A549 treated with Mapracorat at 1 μM for 4 hours (cell line): ENCODE measurements around the gene MAGEA1. TPM values are rescaled to one million over a fixed set of nuclear protein-coding genes. Genes with fewer than 3 reads are reported as not detected.

Experiments used
- total RNA-seq: library from RNA; stranded (reverse); fragments of 200-300 nt; extraction: Qiagen RNA extraction; gene quantifications from 5 replicates; pipeline ENCODE4 v1.2.3, GENCODE V29; 2022

MAGEA1 gene
- 0.09 to 0.13 TPM (median 0.12 TPM) in 4 of 5 replicates, not detected in the other for total RNA-seq

GRCh38 chrX:153179131-153179530, at the start of gene MAGEA1:
Gene MAGEA1, plus strand, starts transcription at chrX:153179284. Its CDS starts 3,106 bp downstream, at chrX:153182390.

Other genes starting within 250 kb of the MAGEA1 start
- not detected in 5 replicates for gene PNMA5, start 185.2 kb upstream of the MAGEA1 start, total RNA-seq
- 0.09 to 0.26 TPM (median 0.20 TPM) in 5 replicates for gene PNMA3, start 122.8 kb upstream of the MAGEA1 start, total RNA-seq
- gene PNMA6A, start 106.8 kb upstream of the MAGEA1 start, total RNA-seq, result 3.7 to 5.5 TPM (median 5.0 TPM) in 5 replicates
- not detected in 5 replicates for gene PNMA6F, start 142.5 kb downstream of the MAGEA1 start, total RNA-seq
- 5.3 to 6.1 TPM (median 5.4 TPM) in 5 replicates for gene ZNF275, start 154.9 kb downstream of the MAGEA1 start, total RNA-seq
- gene PNMA6E, start 222.1 kb downstream of the MAGEA1 start, total RNA-seq, result not detected in 5 replicates
- 0.42 to 0.72 TPM (median 0.55 TPM) in 5 replicates for gene ZFP92, start 232.2 kb downstream of the MAGEA1 start, total RNA-seq